K562 (cell line): ENCODE measurements around the gene ITPR1. TPM values are rescaled to one million over a fixed set of nuclear protein-coding genes. Genes with fewer than 3 reads are reported as not detected.

Experiments used
- ATAC-seq: fragments of 200-7000 bp; cut with Tn5 transposase; 3 replicates; pipeline ENCODE4 v1.9.1; 2020; ENCODE audit warnings: moderate library complexity
- BruUV-seq: library from RNA; stranded (reverse); fragments of 400-500 nt; replicated peaks from 2 replicates; lab custom pipeline; 2021; lab: Mats Ljungman, UMichigan
- CTCF ChIA-PET: fragments of 300-600 bp; formaldehyde crosslinking; extraction: SDS; loops from one replicate; lab custom pipeline; 2021; ENCODE audit warnings: low intra/inter-chr PET ratio; lab: Yijun Ruan, JAX
- POLR2A ChIA-PET: fragments of 300-600, 350-650 bp; sonication (Branson Sonifier 250); formaldehyde crosslinking; extraction: SDS; loops from one replicate; lab custom pipeline; 2021; ENCODE audit warnings: antibody characterized with exemption, inconsistent platforms; lab: Yijun Ruan, JAX
- DNase-seq, 4 experiments: peaks; one replicate each; pipeline versions ENCODE4 v3.0.0 to v3.0.0-alpha.2; 2011 to 2018; ENCODE audit warnings: low spot score in 3 of 4, mixed read lengths in 3 of 4; ENCODE audit errors: extremely low read depth in 1 of 4
- FAIRE-seq: peaks from 2 replicates; lab custom pipeline; 2011; peaks lifted over from hg19 to GRCh38; lab: Jason Lieb, UNC
- H2AFZ ChIP-seq: 2 replicates; pipeline ENCODE4 v1.6.0; 2011; ENCODE audit warnings: low read depth, low read length, control low read depth, inconsistent platforms
- H3K27ac ChIP-seq: fragments of 200-600 bp; 3 replicates; pipeline ENCODE4 v1.8.0; 2011; ENCODE audit warnings: low read depth, mild to moderate bottlenecking, control low read depth, inconsistent platforms, low read length, moderate library complexity, mixed read lengths; ENCODE audit errors: extremely low read depth
- H3K27me3 ChIP-seq, 2 experiments: fragments of 300-600 bp in 1 of 2; 2 replicates in 1 of 2; 3 replicates in 1 of 2; pipeline versions ENCODE4 v1.6.0 to v1.8.0; 2011; ENCODE audit warnings: inconsistent platforms in 2 of 2, low read length in 2 of 2, mild to moderate bottlenecking in 1 of 2, mixed read lengths in 1 of 2, moderate library complexity in 1 of 2; ENCODE audit not compliant: control insufficient read depth in 2 of 2, insufficient read depth in 2 of 2
- H3K36me3 ChIP-seq: fragments of 300-600 bp; 3 replicates; pipeline ENCODE4 v1.8.0; 2011; ENCODE audit warnings: mild to moderate bottlenecking, low read length, inconsistent platforms; ENCODE audit not compliant: control insufficient read depth, insufficient read depth
- H3K4me1 ChIP-seq, 2 experiments: fragments of 200-600 bp in 1 of 2; replicated peaks in 1 of 2; 2 replicates in 1 of 2; 3 replicates in 1 of 2; pipeline versions ENCODE4 v1.5.1 to v1.8.0; 2011; ENCODE audit warnings: inconsistent platforms in 2 of 2, low read length in 2 of 2, mild to moderate bottlenecking in 1 of 2, mixed read lengths in 1 of 2, moderate library complexity in 1 of 2; ENCODE audit not compliant: control insufficient read depth in 2 of 2, insufficient read depth in 2 of 2
- H3K4me2 ChIP-seq: 2 replicates; pipeline ENCODE4 v1.6.1; 2011; ENCODE audit warnings: low read length, control low read depth, inconsistent platforms, mixed read lengths; ENCODE audit not compliant: insufficient read depth
- H3K4me3 ChIP-seq: fragments of 200-600 bp; sonication (generic), shearing (Covaris generic); 2 replicates; pipeline ENCODE4 v1.5.1; 2016; ENCODE audit warnings: control low read depth, inconsistent platforms
- H3K79me2 ChIP-seq: fragments of 200-600 bp; 3 replicates; pipeline ENCODE4 v1.8.0; 2011; ENCODE audit warnings: low read length, inconsistent platforms; ENCODE audit not compliant: control insufficient read depth, insufficient read depth
- H3K9ac ChIP-seq, 2 experiments: 2 replicates each; pipeline versions ENCODE4 v1.6.0 to v1.6.1; 2011; ENCODE audit warnings: low read depth in 2 of 2, low read length in 2 of 2, control low read depth in 1 of 2, inconsistent platforms in 1 of 2, mild to moderate bottlenecking in 1 of 2, mixed read lengths in 1 of 2; ENCODE audit not compliant: insufficient read depth in 1 of 2
- H3K9me1 ChIP-seq: one replicate; pipeline ENCODE4 v1.6.0; 2011; ENCODE audit warnings: inconsistent platforms, mild to moderate bottlenecking, low read length, moderate library complexity; ENCODE audit not compliant: control insufficient read depth, insufficient read depth
- H3K9me3 ChIP-seq: replicated peaks from 2 replicates; pipeline ENCODE4 v1.5.1; 2011; ENCODE audit warnings: low read depth, low read length, inconsistent platforms; ENCODE audit not compliant: control insufficient read depth, insufficient read depth
- H4K20me1 ChIP-seq: replicated peaks from 2 replicates; pipeline ENCODE4 v1.6.1; 2011; ENCODE audit warnings: low read length, inconsistent platforms, mixed read lengths; ENCODE audit not compliant: control insufficient read depth, insufficient read depth
- ATF4 ChIP-seq: fragments of 450-650 bp; formaldehyde crosslinking; IDR thresholded peaks from 2 replicates; pipeline ENCODE4 v1.4.0; 2022; ENCODE audit warnings: mild to moderate bottlenecking, moderate library complexity
- CCNT2 ChIP-seq: IDR thresholded peaks from 2 replicates; pipeline ENCODE4 v1.6.1; 2011; ENCODE audit warnings: borderline replicate concordance, low read depth, mild to moderate bottlenecking, moderate library complexity, mixed read lengths, low read length; ENCODE audit not compliant: insufficient read length; ENCODE audit errors: extremely low read depth
- CREB1 ChIP-seq, 2 experiments: sonication (generic) in 1 of 2; formaldehyde crosslinking in 1 of 2; IDR thresholded peaks; 2 replicates each; pipeline versions ENCODE4 v1.6.1 to v1.8.0; 2012 to 2022; ENCODE audit warnings: inconsistent platforms in 1 of 2, mild to moderate bottlenecking in 1 of 2, missing genetic modification reagents in 1 of 2, moderate library complexity in 1 of 2
- HMG20A ChIP-seq: fragments of 450-650 bp; formaldehyde crosslinking; conservative IDR thresholded peaks from 2 replicates; pipeline ENCODE4 v1.4.0; 2020; ENCODE audit warnings: mild to moderate bottlenecking, mixed read lengths
- MYC ChIP-seq, 2 experiments: fragments of 250-450 bp in 1 of 2; sonication (Bioruptor Pico) in 1 of 2; IDR thresholded peaks; 2 replicates each; pipeline versions ENCODE4 v1.5.1 to v1.6.1; 2012 to 2021; ENCODE audit warnings: low read depth in 2 of 2, borderline replicate concordance in 1 of 2, improper control_type of control experiment in 1 of 2, low read length in 1 of 2, mild to moderate bottlenecking in 1 of 2, moderate library complexity in 1 of 2
- ZBTB9 ChIP-seq: fragments of 450-650 bp; formaldehyde crosslinking; IDR thresholded peaks from 2 replicates; pipeline ENCODE4 v1.4.0; 2020; ENCODE audit warnings: mild to moderate bottlenecking, moderate library complexity
- ZSCAN32 ChIP-seq: fragments of 450-650 bp; formaldehyde crosslinking; IDR thresholded peaks from 2 replicates; pipeline ENCODE4 v1.4.0; 2020; ENCODE audit warnings: mild to moderate bottlenecking, moderate library complexity
- WGBS: fragments of 100-300 bp; shearing (Covaris generic); methylation state at CpG from one replicate; pipeline ENCODE4 v1.1.6; 2016; ENCODE audit warnings: low coverage, mixed read lengths; ENCODE audit not compliant: insufficient coverage; ENCODE audit errors: missing lambda C conversion rate; 5-methylcytosine and 5-hydroxymethylcytosine counted together
- in situ Hi-C: fragments of 300-500 bp; cut with MboI; formaldehyde crosslinking; loops from 4 replicates; pipeline ENCODE4 v1.15.0; 2018; ENCODE audit warnings: inconsistent platforms, mixed read lengths
- intact Hi-C: fragments of 100-400 bp; cut with micrococcal nuclease; formaldehyde crosslinking; loops from 2 replicates; pipeline ENCODE4 v1.14.2; 2022
- polyA plus RNA-seq, 8 experiments: library from polyadenylated mRNA; depleted of rRNA in 4 of 8; stranded (reverse) in 5 of 8; unstranded in 3 of 8; fragments of >200 nt; fragmentation: Nextera tagmentation in 2 of 8; fragmentation: Illumina TruSeq in 1 of 8; extraction: Ambion mirVana in 2 of 8; extraction: Trizol in 1 of 8; gene quantifications; 2 replicates each; pipeline versions ENCODE4 v1.2.1 to v1.2.3, GENCODE V29; 2011 to 2014; ENCODE audit warnings: inconsistent platforms in 1 of 8, missing spikeins in 1 of 8
- total RNA-seq, 7 experiments: library from RNA; depleted of rRNA in 6 of 7; stranded (reverse); fragments of >200 nt in 6 of 7; fragmentation: Illumina TruSeq in 2 of 7; extraction: Trizol in 2 of 7; gene quantifications; 2 replicates each; pipeline versions ENCODE4 v1.2.1 to v1.2.3, GENCODE V29; 2011 to 2021; ENCODE audit warnings: low replicate concordance in 1 of 7
- TF ChIP-seq, protein P1 (sequence below): IDR thresholded peaks from 3 replicates; pipeline ENCODE4 v1.6.1; 2011; ENCODE audit warnings: borderline replicate concordance, mild to moderate bottlenecking, moderate library complexity; ENCODE audit not compliant: insufficient read length; ENCODE audit errors: extremely low read depth
- TF ChIP-seq, protein P2 (sequence below): sonication (generic); formaldehyde crosslinking; IDR thresholded peaks from 2 replicates; pipeline ENCODE4 v1.8.0; 2022; ENCODE audit warnings: mild to moderate bottlenecking, missing genetic modification reagents

ITPR1 gene
- total and polyA plus RNA-seq, 9 of the 15 experiments (the other 6 are each of a cell fraction or from before 2014, with no cell fraction given), result 22.4 to 40.0 (median 27.4) TPM

DNA sequence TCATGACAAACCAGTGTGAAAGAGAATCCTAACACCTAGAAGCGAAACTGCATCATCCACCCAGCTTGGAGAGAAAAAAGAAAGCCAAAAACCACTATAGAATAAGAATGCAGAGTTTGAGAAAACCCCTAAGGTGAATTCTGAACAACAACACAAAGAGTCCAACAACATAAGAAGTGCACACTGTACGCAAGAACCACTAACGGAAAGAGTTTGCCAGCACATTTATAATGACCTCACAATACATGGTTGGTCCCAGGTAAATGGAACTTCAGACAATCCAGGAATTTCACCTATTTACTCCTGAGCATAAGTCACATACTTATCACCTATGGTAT lies 357.7 kb downstream of the ITPR1 start:
- WGBS, result 82% methylated on average over 3 of the region's 3 CpGs
- Histone ChIP-seq H3K9me3 (no peaks in the 10 kb centered on the region), H3K9me1 (no peaks in the 10 kb centered on the region), H3K27ac (no peak overlapping the region), H2AFZ (no peak overlapping the region), H3K36me3 (peaks cover 16% of the 10 kb centered on the region; the same call in 2 of the 3 replicates), H3K27me3 (no peaks in the 10 kb centered on the region), H3K79me2 (no peaks in the 10 kb centered on the region), H3K4me3 (no peak overlapping the region), H4K20me1 (no peaks in the 10 kb centered on the region), H3K4me2 (no peak overlapping the region), H3K9ac (no peak overlapping the region), H3K4me1 (peaks cover 0 to 30% of the 10 kb centered on the region in 2 experiments; a peak in 3 of 5 replicates)
- TF ChIP-seq ZSCAN32 (CRISPR knock-in tag) (no peak), CREB1 (IDR thresholded peaks at IDR 0.05) (no peak), CREB1 (CRISPR knock-in tag; IDR thresholded peaks at IDR 0.05) (no peak), HMG20A (no peak), ATF4 (no peak), CCNT2 (no peak), MYC (IDR thresholded peaks at IDR 0.05; ENCODE audit: low read depth, low read length) (no peak), MYC (CRISPR knock-in tag; IDR thresholded peaks at IDR 0.05; ENCODE audit: borderline replicate concordance, low read depth) (no peak), ZBTB9 (no peak)
- TF ChIP-seq, protein P1, sequence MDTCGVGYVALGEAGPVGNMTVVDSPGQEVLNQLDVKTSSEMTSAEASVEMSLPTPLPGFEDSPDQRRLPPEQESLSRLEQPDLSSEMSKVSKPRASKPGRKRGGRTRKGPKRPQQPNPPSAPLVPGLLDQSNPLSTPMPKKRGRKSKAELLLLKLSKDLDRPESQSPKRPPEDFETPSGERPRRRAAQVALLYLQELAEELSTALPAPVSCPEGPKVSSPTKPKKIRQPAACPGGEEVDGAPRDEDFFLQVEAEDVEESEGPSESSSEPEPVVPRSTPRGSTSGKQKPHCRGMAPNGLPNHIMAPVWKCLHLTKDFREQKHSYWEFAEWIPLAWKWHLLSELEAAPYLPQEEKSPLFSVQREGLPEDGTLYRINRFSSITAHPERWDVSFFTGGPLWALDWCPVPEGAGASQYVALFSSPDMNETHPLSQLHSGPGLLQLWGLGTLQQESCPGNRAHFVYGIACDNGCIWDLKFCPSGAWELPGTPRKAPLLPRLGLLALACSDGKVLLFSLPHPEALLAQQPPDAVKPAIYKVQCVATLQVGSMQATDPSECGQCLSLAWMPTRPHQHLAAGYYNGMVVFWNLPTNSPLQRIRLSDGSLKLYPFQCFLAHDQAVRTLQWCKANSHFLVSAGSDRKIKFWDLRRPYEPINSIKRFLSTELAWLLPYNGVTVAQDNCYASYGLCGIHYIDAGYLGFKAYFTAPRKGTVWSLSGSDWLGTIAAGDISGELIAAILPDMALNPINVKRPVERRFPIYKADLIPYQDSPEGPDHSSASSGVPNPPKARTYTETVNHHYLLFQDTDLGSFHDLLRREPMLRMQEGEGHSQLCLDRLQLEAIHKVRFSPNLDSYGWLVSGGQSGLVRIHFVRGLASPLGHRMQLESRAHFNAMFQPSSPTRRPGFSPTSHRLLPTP, result no peak
- TF ChIP-seq, protein P2, sequence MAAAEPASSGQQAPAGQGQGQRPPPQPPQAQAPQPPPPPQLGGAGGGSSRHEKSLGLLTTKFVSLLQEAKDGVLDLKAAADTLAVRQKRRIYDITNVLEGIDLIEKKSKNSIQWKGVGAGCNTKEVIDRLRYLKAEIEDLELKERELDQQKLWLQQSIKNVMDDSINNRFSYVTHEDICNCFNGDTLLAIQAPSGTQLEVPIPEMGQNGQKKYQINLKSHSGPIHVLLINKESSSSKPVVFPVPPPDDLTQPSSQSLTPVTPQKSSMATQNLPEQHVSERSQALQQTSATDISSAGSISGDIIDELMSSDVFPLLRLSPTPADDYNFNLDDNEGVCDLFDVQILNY (CRISPR knock-in tag), result no peak
- DNase-seq (no peak), ATAC-seq (no peak), FAIRE-seq (no peak)
- ChIA-PET POLR2A (interaction anchor here (1.4 to 2.1 kb wide), 2 partner anchors 9 to 16 kb away, joined by 7 read pairs; no protein-coding TSS in a partner anchor), CTCF (no interaction called here)
- in situ Hi-C loops (no loop called here), intact Hi-C loops (no loop called here)
- no TSS peak for BruUV-seq
